HepG2 (cell line): Measurements from ENCODE around the gene SYMPK. TPM values are rescaled to one million over a fixed set of nuclear protein-coding genes. Genes with fewer than 3 reads are reported as not detected.

ENCODE experiments used
- CHD4 ChIP-seq: fragments of 200-600 bp; sonication (generic); IDR thresholded peaks from 2 replicates; pipeline ENCODE4 v1.7.0; 2017; ENCODE audit warnings: mild to moderate bottlenecking, low read length, borderline replicate concordance
- FOXM1 ChIP-seq: sonication (generic); formaldehyde crosslinking; IDR thresholded peaks from 2 replicates; pipeline ENCODE4 v1.5.0; 2020; ENCODE audit warnings: missing genetic modification reagents
- HOXD1 ChIP-seq: sonication (generic); formaldehyde crosslinking; IDR thresholded peaks from 2 replicates; pipeline ENCODE4 v1.5.0; 2020; ENCODE audit warnings: missing genetic modification reagents
- NFE2 ChIP-seq: sonication (generic); formaldehyde crosslinking; IDR thresholded peaks from 2 replicates; pipeline ENCODE4 v1.4.0; 2020; ENCODE audit warnings: missing genetic modification reagents
- POLR2A ChIP-seq, 2 experiments: IDR thresholded peaks; 2 replicates each; pipeline ENCODE4 v1.6.1; 2011; ENCODE audit warnings: low read depth in 2 of 2, low read length in 2 of 2, mild to moderate bottlenecking in 1 of 2, moderate library complexity in 1 of 2; ENCODE audit not compliant: insufficient read depth in 1 of 2
- SIX1 ChIP-seq: sonication (generic); formaldehyde crosslinking; IDR thresholded peaks from 2 replicates; pipeline ENCODE4 v1.4.0; 2020; ENCODE audit warnings: missing genetic modification reagents, borderline replicate concordance
- SPEN ChIP-seq: sonication (generic); formaldehyde crosslinking; IDR thresholded peaks from 2 replicates; pipeline ENCODE4 v1.5.1; 2020; ENCODE audit warnings: low read depth, mild to moderate bottlenecking, missing genetic modification reagents
- STAG1 ChIP-seq: sonication (generic); formaldehyde crosslinking; IDR thresholded peaks from 2 replicates; pipeline ENCODE4 v1.4.0; 2020; ENCODE audit warnings: missing genetic modification reagents
- ZBTB7A ChIP-seq: sonication (generic); formaldehyde crosslinking; IDR thresholded peaks from 2 replicates; pipeline ENCODE4 v1.8.0; 2022; ENCODE audit warnings: mild to moderate bottlenecking, missing genetic modification reagents
- ZNF337 ChIP-seq: sonication (generic); formaldehyde crosslinking; IDR thresholded peaks from 2 replicates; pipeline ENCODE4 v1.5.1; 2020; ENCODE audit warnings: missing genetic modification reagents, low read depth, mild to moderate bottlenecking, borderline replicate concordance
- ZNF713 ChIP-seq: sonication (generic); formaldehyde crosslinking; IDR thresholded peaks from 2 replicates; pipeline ENCODE4 v1.4.0; 2020; ENCODE audit warnings: mild to moderate bottlenecking, missing genetic modification reagents
- polyA plus RNA-seq, 8 experiments: library from polyadenylated mRNA; depleted of rRNA in 3 of 8; stranded (reverse) in 7 of 8; unstranded in 1 of 8; fragments of >200 nt; fragmentation: Illumina TruSeq in 4 of 8; extraction: Trizol in 4 of 8; gene quantifications; 2 replicates each; pipeline versions ENCODE4 v1.2.1 to v1.2.3, GENCODE V29; 2011 to 2016; ENCODE audit warnings: low read depth in 4 of 8, missing spikeins in 1 of 8, mixed read lengths in 1 of 8; ENCODE audit not compliant: insufficient read depth in 1 of 8
- total RNA-seq, 5 experiments: library from RNA; depleted of rRNA; stranded (reverse); fragments of >200 nt; fragmentation: Illumina TruSeq; extraction: Trizol; gene quantifications; 2 replicates each; pipeline ENCODE4 v1.2.3, GENCODE V29; 2016; ENCODE audit warnings: low read depth in 1 of 5
- TF ChIP-seq, protein P1 (sequence below): sonication (generic); formaldehyde crosslinking; IDR thresholded peaks from 2 replicates; pipeline ENCODE4 v1.8.0; 2022; ENCODE audit warnings: mild to moderate bottlenecking, missing genetic modification reagents, moderate library complexity
- TF ChIP-seq, protein P2 (sequence below): sonication (generic); formaldehyde crosslinking; IDR thresholded peaks from 2 replicates; pipeline ENCODE4 v1.5.0; 2020; ENCODE audit warnings: missing genetic modification reagents, mild to moderate bottlenecking, borderline replicate concordance
- TF ChIP-seq, protein P3 (sequence below): sonication (generic); formaldehyde crosslinking; IDR thresholded peaks from 2 replicates; pipeline ENCODE4 v1.4.0; 2020; ENCODE audit warnings: missing genetic modification reagents, borderline replicate concordance
- TF ChIP-seq, protein P4 (sequence below): sonication (generic); formaldehyde crosslinking; IDR thresholded peaks from 2 replicates; pipeline ENCODE4 v1.4.0; 2020; ENCODE audit warnings: missing genetic modification reagents, borderline replicate concordance
- TF ChIP-seq, protein P5 (sequence below): sonication (generic); formaldehyde crosslinking; IDR thresholded peaks from 2 replicates; pipeline ENCODE4 v1.4.0; 2020; ENCODE audit warnings: mild to moderate bottlenecking, low read depth, missing genetic modification reagents
- TF ChIP-seq, protein P6 (sequence below): sonication (generic); formaldehyde crosslinking; IDR thresholded peaks from 2 replicates; pipeline ENCODE4 v1.9.0; 2021; ENCODE audit warnings: missing genetic modification reagents, borderline replicate concordance

Gene SYMPK
- total and polyA plus RNA-seq, 2 of the 13 experiments (the other 11 are each of a cell fraction or from before 2014, with no cell fraction given): 21.9 to 55.7 TPM

DNA sequence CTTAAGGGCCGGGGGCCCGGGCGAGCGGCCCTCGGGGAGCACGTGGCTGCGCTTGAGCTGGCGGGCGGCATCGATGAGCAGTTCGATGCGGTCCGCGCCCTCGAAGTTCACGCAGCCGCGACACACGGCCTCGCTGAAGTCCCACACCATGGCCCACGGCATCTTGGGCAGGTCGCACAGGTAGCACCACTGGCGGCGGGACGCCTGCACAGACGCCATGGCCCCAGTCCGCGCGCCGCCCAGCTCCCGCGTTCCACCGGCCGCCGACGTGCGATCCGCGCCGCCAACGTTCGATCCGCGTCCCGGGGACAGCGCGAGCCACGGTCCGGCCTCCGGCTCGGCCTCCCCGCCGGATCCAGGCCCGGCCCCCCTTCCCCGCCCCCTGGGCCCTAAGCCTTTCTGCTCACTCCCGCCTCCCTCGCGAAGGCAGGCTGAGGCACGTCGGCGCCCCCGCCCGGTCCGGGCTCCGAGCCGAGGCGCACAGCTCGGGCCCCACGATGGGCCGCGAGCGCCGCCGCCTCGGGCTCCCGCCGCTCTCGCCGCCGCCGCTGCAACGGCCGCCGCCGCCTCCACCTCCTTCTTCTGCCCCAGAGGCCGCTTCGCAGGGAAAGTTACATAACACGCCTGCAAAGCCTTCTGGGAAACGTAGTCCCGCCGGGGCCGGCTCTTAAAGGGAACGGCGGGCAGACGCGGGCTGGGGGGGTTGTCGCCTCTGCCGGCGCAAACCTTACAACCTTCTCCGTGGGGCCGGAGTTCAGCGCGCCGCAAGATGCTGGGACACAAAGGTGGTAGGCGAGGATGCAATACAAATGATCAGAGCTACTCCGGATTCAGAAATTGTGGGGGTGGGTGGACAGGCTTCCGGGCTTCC lies 22.8 kb upstream of the SYMPK start, which contains the start of gene IRF2BP1 (continued):
- TF ChIP-seq, protein P1, sequence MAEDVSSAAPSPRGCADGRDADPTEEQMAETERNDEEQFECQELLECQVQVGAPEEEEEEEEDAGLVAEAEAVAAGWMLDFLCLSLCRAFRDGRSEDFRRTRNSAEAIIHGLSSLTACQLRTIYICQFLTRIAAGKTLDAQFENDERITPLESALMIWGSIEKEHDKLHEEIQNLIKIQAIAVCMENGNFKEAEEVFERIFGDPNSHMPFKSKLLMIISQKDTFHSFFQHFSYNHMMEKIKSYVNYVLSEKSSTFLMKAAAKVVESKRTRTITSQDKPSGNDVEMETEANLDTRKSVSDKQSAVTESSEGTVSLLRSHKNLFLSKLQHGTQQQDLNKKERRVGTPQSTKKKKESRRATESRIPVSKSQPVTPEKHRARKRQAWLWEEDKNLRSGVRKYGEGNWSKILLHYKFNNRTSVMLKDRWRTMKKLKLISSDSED (CRISPR knock-in tag): no peak
- TF ChIP-seq, protein P2, sequence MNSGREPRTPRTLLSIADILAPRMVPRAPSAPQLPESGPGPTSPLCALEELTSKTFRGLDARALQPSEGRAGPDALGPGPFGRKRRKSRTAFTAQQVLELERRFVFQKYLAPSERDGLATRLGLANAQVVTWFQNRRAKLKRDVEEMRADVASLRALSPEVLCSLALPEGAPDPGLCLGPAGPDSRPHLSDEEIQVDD (CRISPR knock-in tag): 0 out of 2 replicates have a peak, but pooled peaks have one; percentile 52
- TF ChIP-seq SIX1 (no peak), POLR2A (IDR thresholded peaks at IDR 0.05; ENCODE audit: insufficient read depth in 1 of 2, low read depth in 2 of 2, low read length in 2 of 2) (peak; percentile 6 to 51), SPEN (CRISPR knock-in tag) (peak; percentile 30; the same call in 1 of the 2 replicates), ZNF713 (no peak), ZNF337 (CRISPR knock-in tag) (no peak), ZBTB7A (no peak), FOXM1 (CRISPR knock-in tag) (no peak), STAG1 (CRISPR knock-in tag) (peak; percentile 6; the same call in 1 of the 2 replicates), HOXD1 (CRISPR knock-in tag) (no peak), CHD4 (no peak; the same call in 1 of the 2 replicates), NFE2 (CRISPR knock-in tag) (no peak)
- TF ChIP-seq, protein P3, sequence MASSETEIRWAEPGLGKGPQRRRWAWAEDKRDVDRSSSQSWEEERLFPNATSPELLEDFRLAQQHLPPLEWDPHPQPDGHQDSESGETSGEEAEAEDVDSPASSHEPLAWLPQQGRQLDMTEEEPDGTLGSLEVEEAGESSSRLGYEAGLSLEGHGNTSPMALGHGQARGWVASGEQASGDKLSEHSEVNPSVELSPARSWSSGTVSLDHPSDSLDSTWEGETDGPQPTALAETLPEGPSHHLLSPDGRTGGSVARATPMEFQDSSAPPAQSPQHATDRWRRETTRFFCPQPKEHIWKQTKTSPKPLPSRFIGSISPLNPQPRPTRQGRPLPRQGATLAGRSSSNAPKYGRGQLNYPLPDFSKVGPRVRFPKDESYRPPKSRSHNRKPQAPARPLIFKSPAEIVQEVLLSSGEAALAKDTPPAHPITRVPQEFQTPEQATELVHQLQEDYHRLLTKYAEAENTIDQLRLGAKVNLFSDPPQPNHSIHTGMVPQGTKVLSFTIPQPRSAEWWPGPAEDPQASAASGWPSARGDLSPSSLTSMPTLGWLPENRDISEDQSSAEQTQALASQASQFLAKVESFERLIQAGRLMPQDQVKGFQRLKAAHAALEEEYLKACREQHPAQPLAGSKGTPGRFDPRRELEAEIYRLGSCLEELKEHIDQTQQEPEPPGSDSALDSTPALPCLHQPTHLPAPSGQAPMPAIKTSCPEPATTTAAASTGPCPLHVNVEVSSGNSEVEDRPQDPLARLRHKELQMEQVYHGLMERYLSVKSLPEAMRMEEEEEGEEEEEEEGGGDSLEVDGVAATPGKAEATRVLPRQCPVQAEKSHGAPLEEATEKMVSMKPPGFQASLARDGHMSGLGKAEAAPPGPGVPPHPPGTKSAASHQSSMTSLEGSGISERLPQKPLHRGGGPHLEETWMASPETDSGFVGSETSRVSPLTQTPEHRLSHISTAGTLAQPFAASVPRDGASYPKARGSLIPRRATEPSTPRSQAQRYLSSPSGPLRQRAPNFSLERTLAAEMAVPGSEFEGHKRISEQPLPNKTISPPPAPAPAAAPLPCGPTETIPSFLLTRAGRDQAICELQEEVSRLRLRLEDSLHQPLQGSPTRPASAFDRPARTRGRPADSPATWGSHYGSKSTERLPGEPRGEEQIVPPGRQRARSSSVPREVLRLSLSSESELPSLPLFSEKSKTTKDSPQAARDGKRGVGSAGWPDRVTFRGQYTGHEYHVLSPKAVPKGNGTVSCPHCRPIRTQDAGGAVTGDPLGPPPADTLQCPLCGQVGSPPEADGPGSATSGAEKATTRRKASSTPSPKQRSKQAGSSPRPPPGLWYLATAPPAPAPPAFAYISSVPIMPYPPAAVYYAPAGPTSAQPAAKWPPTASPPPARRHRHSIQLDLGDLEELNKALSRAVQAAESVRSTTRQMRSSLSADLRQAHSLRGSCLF (CRISPR knock-in tag): no peak
- TF ChIP-seq, protein P4, sequence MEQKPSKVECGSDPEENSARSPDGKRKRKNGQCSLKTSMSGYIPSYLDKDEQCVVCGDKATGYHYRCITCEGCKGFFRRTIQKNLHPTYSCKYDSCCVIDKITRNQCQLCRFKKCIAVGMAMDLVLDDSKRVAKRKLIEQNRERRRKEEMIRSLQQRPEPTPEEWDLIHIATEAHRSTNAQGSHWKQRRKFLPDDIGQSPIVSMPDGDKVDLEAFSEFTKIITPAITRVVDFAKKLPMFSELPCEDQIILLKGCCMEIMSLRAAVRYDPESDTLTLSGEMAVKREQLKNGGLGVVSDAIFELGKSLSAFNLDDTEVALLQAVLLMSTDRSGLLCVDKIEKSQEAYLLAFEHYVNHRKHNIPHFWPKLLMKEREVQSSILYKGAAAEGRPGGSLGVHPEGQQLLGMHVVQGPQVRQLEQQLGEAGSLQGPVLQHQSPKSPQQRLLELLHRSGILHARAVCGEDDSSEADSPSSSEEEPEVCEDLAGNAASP (CRISPR knock-in tag): no peak
- TF ChIP-seq, protein P5, sequence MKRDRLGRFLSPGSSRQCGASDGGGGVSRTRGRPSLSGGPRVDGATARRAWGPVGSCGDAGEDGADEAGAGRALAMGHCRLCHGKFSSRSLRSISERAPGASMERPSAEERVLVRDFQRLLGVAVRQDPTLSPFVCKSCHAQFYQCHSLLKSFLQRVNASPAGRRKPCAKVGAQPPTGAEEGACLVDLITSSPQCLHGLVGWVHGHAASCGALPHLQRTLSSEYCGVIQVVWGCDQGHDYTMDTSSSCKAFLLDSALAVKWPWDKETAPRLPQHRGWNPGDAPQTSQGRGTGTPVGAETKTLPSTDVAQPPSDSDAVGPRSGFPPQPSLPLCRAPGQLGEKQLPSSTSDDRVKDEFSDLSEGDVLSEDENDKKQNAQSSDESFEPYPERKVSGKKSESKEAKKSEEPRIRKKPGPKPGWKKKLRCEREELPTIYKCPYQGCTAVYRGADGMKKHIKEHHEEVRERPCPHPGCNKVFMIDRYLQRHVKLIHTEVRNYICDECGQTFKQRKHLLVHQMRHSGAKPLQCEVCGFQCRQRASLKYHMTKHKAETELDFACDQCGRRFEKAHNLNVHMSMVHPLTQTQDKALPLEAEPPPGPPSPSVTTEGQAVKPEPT (CRISPR knock-in tag): no peak
- TF ChIP-seq, protein P6, sequence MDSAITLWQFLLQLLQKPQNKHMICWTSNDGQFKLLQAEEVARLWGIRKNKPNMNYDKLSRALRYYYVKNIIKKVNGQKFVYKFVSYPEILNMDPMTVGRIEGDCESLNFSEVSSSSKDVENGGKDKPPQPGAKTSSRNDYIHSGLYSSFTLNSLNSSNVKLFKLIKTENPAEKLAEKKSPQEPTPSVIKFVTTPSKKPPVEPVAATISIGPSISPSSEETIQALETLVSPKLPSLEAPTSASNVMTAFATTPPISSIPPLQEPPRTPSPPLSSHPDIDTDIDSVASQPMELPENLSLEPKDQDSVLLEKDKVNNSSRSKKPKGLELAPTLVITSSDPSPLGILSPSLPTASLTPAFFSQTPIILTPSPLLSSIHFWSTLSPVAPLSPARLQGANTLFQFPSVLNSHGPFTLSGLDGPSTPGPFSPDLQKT: no peak
